Liver (tissue), 9 donors: ENCODE results near the gene GALNTL6. TPM values are rescaled to one million over a fixed set of nuclear protein-coding genes. Genes with fewer than 3 reads are reported as not detected.

Experiments
- DNase-seq: peaks from one replicate; pipeline ENCODE4 v3.0.0-alpha.2; 2017; ENCODE audit warnings: low spot score
- H3K27ac ChIP-seq, 2 donors: one replicate each; pipeline ENCODE4 v1.7.0; 2013; ENCODE audit warnings: inconsistent platforms in 2 of 2, low read length in 2 of 2, control low read depth in 1 of 2, low read depth in 1 of 2, mild to moderate bottlenecking in 1 of 2
- H3K27me3 ChIP-seq, 4 donors: one replicate each; pipeline versions ENCODE4 v1.6.1 to v1.7.0; 2013; ENCODE audit warnings: low read length in 3 of 4, inconsistent platforms in 1 of 4, mild to moderate bottlenecking in 1 of 4, moderate library complexity in 1 of 4; ENCODE audit not compliant: control insufficient read depth in 4 of 4, insufficient read depth in 4 of 4
- H3K36me3 ChIP-seq, 4 donors: one replicate each; pipeline versions ENCODE4 v1.6.1 to v1.7.0; 2013; ENCODE audit warnings: low read length in 3 of 4, mild to moderate bottlenecking in 3 of 4, low read depth in 1 of 4, moderate library complexity in 1 of 4; ENCODE audit not compliant: control insufficient read depth in 4 of 4, insufficient read depth in 3 of 4
- H3K4me1 ChIP-seq, 4 donors: one replicate each; pipeline versions ENCODE4 v1.6.1 to v1.7.0; 2013; ENCODE audit warnings: low read length in 3 of 4, mild to moderate bottlenecking in 3 of 4, moderate library complexity in 1 of 4; ENCODE audit not compliant: control insufficient read depth in 4 of 4, insufficient read depth in 4 of 4
- H3K4me3 ChIP-seq, 3 donors: one replicate each; pipeline versions ENCODE4 v1.6.1 to v1.7.0; 2013; ENCODE audit warnings: low read length in 3 of 3, control low read depth in 1 of 3, low read depth in 1 of 3, mild to moderate bottlenecking in 1 of 3
- H3K9ac ChIP-seq, 2 donors: one replicate each; pipeline ENCODE4 v1.7.0; 2013; ENCODE audit warnings: low read length in 2 of 2, mild to moderate bottlenecking in 2 of 2, moderate library complexity in 2 of 2, control low read depth in 1 of 2, low read depth in 1 of 2
- H3K9me3 ChIP-seq, 4 donors: one replicate each; pipeline versions ENCODE4 v1.6.1 to v1.7.0; 2013; ENCODE audit warnings: low read length in 3 of 4; ENCODE audit not compliant: control insufficient read depth in 4 of 4
- EGR1 ChIP-seq, 2 donors: IDR thresholded peaks; 2 replicates each; pipeline ENCODE4 v1.6.1; 2016 to 2018; ENCODE audit warnings: antibody characterized with exemption in 2 of 2, low read depth in 2 of 2
- FOXA1 ChIP-seq: IDR thresholded peaks from 2 replicates; pipeline ENCODE4 v1.6.1; 2016; ENCODE audit warnings: antibody characterized with exemption
- FOXA2 ChIP-seq: IDR thresholded peaks from 2 replicates; pipeline ENCODE4 v1.6.1; 2016; ENCODE audit warnings: antibody characterized with exemption
- GABPA ChIP-seq, 2 donors: IDR thresholded peaks in 1 of 2; conservative IDR thresholded peaks in 1 of 2; 2 replicates each; pipeline ENCODE4 v1.6.1; 2016; ENCODE audit warnings: antibody characterized with exemption in 2 of 2, mild to moderate bottlenecking in 1 of 2, moderate library complexity in 1 of 2
- HNF4A ChIP-seq, 2 donors: conservative IDR thresholded peaks; 2 replicates each; pipeline ENCODE4 v1.6.1; 2016; ENCODE audit warnings: antibody characterized with exemption in 2 of 2, mild to moderate bottlenecking in 2 of 2
- HNF4G ChIP-seq: IDR thresholded peaks from 2 replicates; pipeline ENCODE4 v1.6.1; 2016; ENCODE audit warnings: antibody characterized with exemption
- JUND ChIP-seq, 2 donors: IDR thresholded peaks; 2 replicates each; pipeline ENCODE4 v1.6.1; 2016; ENCODE audit warnings: antibody characterized with exemption in 2 of 2
- NR2F2 ChIP-seq: IDR thresholded peaks from 2 replicates; pipeline ENCODE4 v1.6.1; 2016; ENCODE audit warnings: antibody characterized with exemption
- RXRA ChIP-seq, 2 donors: IDR thresholded peaks; 2 replicates each; pipeline ENCODE4 v1.6.1; 2017 to 2018; ENCODE audit warnings: antibody characterized with exemption in 2 of 2, mild to moderate bottlenecking in 1 of 2
- SP1 ChIP-seq: IDR thresholded peaks from 2 replicates; pipeline ENCODE4 v1.6.1; 2018; ENCODE audit warnings: antibody characterized with exemption, mild to moderate bottlenecking
- TAF1 ChIP-seq: conservative IDR thresholded peaks from 2 replicates; pipeline ENCODE4 v1.6.1; 2016; ENCODE audit warnings: antibody characterized with exemption, mild to moderate bottlenecking
- YY1 ChIP-seq: IDR thresholded peaks from 2 replicates; pipeline ENCODE4 v1.6.1; 2016; ENCODE audit warnings: antibody characterized with exemption, mild to moderate bottlenecking
- WGBS: extraction: QIAGEN DNeasy Blood & Tissue Kit; methylation state at CpG from one replicate; pipeline ENCODE4 v1.1.7; 2013; 5-methylcytosine and 5-hydroxymethylcytosine counted together
- polyA plus RNA-seq, 2 donors: library from polyadenylated mRNA; stranded (reverse) in 1 of 2; unstranded in 1 of 2; fragments of 200-250 nt in 1 of 2; fragments of >200 nt in 1 of 2; fragmentation: Nextera tagmentation in 1 of 2; extraction: Ambion mirVana in 1 of 2; gene quantifications; one replicate each; pipeline versions ENCODE4 v1.2.1 to v1.2.3, GENCODE V29; 2013 to 2015
- total RNA-seq, 2 donors: library from RNA; depleted of rRNA; stranded (reverse); fragments of >200 nt; gene quantifications; one replicate each; pipeline ENCODE4 v1.2.3, GENCODE V29; 2014
- TF ChIP-seq, protein P1 (sequence below): IDR thresholded peaks from 2 replicates; pipeline ENCODE4 v1.6.1; 2016; ENCODE audit warnings: antibody characterized with exemption, mild to moderate bottlenecking
- TF ChIP-seq, protein P2 (sequence below): fragments of 150-350 bp; IDR thresholded peaks from 2 replicates; pipeline ENCODE4 v1.5.1; 2017; ENCODE audit warnings: improper control_type of control experiment, low read depth, low read length; ENCODE audit not compliant: missing input control
- donor health status: healthy.
- donor health status: healthy.
- donor health status: healthy.
- donor health status: healthy.
- donor health status: healthy.

GALNTL6 gene
- total and polyA plus RNA-seq, 4 donors: 0.06 to 0.08 TPM; not detected in 2

DNA sequence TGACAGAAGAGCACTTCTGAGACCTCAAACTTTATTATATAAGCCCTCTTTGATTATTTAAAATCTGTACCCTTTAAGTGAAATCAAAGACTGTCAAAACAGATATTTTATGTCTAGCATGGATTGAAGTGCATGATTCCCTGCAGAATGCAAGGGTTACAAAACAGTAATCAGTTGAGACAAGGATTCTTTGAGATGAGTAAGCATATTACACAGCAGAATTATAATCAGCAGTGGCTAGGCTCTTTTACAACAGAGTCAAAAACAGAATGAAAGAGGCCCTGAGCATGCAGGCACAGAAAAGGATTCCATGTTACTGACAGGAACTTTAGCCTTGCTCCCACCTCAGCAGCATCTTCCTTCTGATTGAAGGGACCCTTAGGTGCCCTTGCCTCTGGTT is 867.5 kb downstream of the GALNTL6 start (continued):
- TF ChIP-seq, protein P1, sequence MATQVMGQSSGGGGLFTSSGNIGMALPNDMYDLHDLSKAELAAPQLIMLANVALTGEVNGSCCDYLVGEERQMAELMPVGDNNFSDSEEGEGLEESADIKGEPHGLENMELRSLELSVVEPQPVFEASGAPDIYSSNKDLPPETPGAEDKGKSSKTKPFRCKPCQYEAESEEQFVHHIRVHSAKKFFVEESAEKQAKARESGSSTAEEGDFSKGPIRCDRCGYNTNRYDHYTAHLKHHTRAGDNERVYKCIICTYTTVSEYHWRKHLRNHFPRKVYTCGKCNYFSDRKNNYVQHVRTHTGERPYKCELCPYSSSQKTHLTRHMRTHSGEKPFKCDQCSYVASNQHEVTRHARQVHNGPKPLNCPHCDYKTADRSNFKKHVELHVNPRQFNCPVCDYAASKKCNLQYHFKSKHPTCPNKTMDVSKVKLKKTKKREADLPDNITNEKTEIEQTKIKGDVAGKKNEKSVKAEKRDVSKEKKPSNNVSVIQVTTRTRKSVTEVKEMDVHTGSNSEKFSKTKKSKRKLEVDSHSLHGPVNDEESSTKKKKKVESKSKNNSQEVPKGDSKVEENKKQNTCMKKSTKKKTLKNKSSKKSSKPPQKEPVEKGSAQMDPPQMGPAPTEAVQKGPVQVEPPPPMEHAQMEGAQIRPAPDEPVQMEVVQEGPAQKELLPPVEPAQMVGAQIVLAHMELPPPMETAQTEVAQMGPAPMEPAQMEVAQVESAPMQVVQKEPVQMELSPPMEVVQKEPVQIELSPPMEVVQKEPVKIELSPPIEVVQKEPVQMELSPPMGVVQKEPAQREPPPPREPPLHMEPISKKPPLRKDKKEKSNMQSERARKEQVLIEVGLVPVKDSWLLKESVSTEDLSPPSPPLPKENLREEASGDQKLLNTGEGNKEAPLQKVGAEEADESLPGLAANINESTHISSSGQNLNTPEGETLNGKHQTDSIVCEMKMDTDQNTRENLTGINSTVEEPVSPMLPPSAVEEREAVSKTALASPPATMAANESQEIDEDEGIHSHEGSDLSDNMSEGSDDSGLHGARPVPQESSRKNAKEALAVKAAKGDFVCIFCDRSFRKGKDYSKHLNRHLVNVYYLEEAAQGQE: no peak
- no peak for TF ChIP-seq HNF4A (conservative IDR thresholded peaks at IDR 0.05)
- TF ChIP-seq YY1: no peak
- no peak for TF ChIP-seq HNF4G
- no peak for TF ChIP-seq TAF1

DNA sequence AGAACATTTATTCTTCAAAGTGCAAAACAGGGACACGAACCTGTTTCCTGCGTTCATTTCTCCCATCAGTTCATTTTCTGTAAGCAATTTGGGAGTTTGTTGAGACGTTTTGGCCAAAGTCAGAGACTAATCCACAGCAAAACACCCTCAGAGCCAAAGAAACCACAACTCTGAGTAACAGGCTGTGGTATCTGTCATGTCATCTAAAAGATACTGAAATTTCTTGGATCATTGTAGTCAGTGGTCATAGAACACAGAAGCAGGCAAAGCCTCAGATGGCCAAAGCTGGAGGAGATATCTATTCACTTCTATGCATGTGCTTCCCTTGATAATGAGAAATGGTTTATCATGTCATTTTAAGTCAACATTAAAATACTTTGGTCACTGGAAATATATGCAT is 869.8 kb downstream of the GALNTL6 start:
- no peaks in the 10 kb centered on the region for H3K4me1 ChIP-seq
- H3K9me3 ChIP-seq: no peaks in the 10 kb centered on the region
- no peak for DNase-seq
- H3K27me3 ChIP-seq: no peaks in the 10 kb centered on the region
- no peak overlapping the region for H3K4me3 ChIP-seq
- no peak overlapping the region for H3K27ac ChIP-seq
- no peak overlapping the region for H3K9ac ChIP-seq
- TF ChIP-seq EGR1 (IDR thresholded peaks at IDR 0.05; ENCODE audit: low read depth in 2 of 2) (no peak), FOXA1 (no peak), TAF1 (no peak), SP1 (no peak), HNF4A (conservative IDR thresholded peaks at IDR 0.05) (no peak), JUND (IDR thresholded peaks at IDR 0.05) (no peak), HNF4G (no peak), FOXA2 (no peak), YY1 (no peak)
- TF ChIP-seq, protein P2, sequence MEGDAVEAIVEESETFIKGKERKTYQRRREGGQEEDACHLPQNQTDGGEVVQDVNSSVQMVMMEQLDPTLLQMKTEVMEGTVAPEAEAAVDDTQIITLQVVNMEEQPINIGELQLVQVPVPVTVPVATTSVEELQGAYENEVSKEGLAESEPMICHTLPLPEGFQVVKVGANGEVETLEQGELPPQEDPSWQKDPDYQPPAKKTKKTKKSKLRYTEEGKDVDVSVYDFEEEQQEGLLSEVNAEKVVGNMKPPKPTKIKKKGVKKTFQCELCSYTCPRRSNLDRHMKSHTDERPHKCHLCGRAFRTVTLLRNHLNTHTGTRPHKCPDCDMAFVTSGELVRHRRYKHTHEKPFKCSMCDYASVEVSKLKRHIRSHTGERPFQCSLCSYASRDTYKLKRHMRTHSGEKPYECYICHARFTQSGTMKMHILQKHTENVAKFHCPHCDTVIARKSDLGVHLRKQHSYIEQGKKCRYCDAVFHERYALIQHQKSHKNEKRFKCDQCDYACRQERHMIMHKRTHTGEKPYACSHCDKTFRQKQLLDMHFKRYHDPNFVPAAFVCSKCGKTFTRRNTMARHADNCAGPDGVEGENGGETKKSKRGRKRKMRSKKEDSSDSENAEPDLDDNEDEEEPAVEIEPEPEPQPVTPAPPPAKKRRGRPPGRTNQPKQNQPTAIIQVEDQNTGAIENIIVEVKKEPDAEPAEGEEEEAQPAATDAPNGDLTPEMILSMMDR: no peak
- TF ChIP-seq, protein P1: no peak
- WGBS: 72% methylated on average over 3 of the region's 3 CpGs
- no peaks in the 10 kb centered on the region for H3K36me3 ChIP-seq

DNA sequence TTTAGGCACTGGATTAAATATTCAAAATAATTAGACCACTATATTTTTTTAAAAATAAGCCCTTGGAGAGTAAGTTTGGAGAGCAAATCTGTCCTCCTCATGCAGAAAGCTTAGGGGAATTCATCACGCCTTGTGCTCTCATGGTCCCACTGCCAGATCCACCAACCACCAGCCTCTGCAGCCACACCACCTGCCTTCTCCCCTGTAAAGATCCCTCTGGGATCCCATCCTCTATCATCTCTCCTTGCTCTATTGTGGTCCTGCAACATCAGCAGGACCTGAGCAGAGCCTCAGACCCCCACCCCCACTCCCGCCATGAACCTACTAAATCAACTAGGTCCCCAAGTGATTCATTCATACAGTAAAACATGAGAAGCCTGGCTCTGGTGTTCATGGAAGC is 872.8 kb downstream of the GALNTL6 start:
- 83% methylated on average over 2 of the region's 2 CpGs for WGBS
- H3K9me3 ChIP-seq: no peaks in the 10 kb centered on the region
- DNase-seq: no peak
- no peaks in the 10 kb centered on the region for H3K4me1 ChIP-seq
- no peak overlapping the region for H3K4me3 ChIP-seq
- H3K9ac ChIP-seq: no peak overlapping the region
- H3K36me3 ChIP-seq: no peaks in the 10 kb centered on the region
- H3K27me3 ChIP-seq: no peaks in the 10 kb centered on the region
- no peak overlapping the region for H3K27ac ChIP-seq
- TF ChIP-seq EGR1 (IDR thresholded peaks at IDR 0.05; ENCODE audit: low read depth in 2 of 2) (no peak), FOXA2 (no peak), JUND (IDR thresholded peaks at IDR 0.05) (no peak), HNF4A (conservative IDR thresholded peaks at IDR 0.05) (no peak), NR2F2 (no peak), GABPA (IDR thresholded peaks at IDR 0.05 in 1 of 2, conservative IDR thresholded peaks at IDR 0.05 in 1 of 2) (no peak), HNF4G (no peak), FOXA1 (no peak), TAF1 (no peak), RXRA (IDR thresholded peaks at IDR 0.05) (no peak), SP1 (no peak)
- TF ChIP-seq, protein P1: no peak
- TF ChIP-seq, protein P2: no peak
